Activated CD4-positive, CD25-positive, alpha-beta regulatory T cell treated with anti-CD3 and anti-CD28 coated beads, Interleukin-2, amount 50 U/mL, for 16 hours (primary cell): ENCODE measurements around the gene MRTFB.

Experiments
- DNase-seq: peaks from one replicate; pipeline ENCODE4 v3.0.0-alpha.2; 2020; ENCODE audit warnings: low read depth, low spot score

The MRTFB gene

GRCh38 chr16:14307059-14307526, 236.0 kb downstream of the MRTFB start:
- DNase-seq = no peak

- no peak for DNase-seq
Measured at GRCh38 chr16:14307527-14308367, 236.6 kb downstream of the MRTFB start.

GRCh38 chr16:14308368-14308723, 237.2 kb downstream of the MRTFB start:
- no peak for DNase-seq

DNA sequence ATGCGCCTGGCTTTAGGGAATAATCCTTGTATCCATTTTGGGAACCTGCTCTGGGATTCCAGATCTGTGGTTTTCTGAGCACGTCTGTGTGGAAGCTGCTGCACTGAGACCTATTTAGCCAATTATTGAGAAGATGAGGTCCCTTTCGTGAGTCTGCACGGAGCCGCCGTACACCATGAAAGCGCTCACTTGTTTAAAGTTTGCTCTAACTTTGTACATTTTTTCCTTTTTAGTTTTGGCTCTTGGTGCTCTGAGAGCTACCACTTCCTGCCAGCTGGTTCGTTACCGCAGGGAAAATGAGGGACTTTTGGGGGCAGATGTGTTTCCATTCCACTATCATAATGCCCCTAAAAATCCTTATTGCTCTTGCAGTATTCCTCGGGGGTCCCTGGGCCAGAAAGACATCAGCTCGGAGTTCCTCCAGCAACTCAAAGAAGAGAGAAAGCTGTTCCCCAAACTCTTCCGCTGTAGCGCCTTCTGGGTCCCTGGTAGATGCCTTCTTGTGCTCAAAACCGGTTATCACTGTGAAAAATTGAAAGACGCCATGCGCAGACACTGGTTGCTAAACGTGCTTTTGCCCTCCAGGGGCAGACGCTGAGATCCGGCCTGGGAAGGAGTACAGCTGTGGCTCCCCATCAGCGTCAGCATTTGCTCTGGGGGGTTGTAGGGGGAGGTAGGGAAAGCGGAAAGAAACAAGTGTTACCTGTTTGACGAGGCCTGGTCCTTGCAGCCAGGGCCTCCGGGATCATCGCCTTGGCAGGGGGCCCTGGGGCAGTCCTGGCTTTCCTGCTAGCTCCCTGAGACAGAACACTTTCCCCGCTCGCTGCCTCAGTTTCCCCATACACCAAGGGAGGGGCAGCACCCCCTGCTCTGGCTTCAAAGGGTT, 238.1 kb downstream of the MRTFB start:
- no peak for DNase-seq

- DNase-seq = no peak
Measured at GRCh38 chr16:14309906-14310305, 238.8 kb downstream of the MRTFB start.

- DNase-seq = no peak
Measured at GRCh38 chr16:14310519-14310991, 239.4 kb downstream of the MRTFB start.

- DNase-seq = no peak
Measured at GRCh38 chr16:14314116-14314515, 243.0 kb downstream of the MRTFB start.

DNA sequence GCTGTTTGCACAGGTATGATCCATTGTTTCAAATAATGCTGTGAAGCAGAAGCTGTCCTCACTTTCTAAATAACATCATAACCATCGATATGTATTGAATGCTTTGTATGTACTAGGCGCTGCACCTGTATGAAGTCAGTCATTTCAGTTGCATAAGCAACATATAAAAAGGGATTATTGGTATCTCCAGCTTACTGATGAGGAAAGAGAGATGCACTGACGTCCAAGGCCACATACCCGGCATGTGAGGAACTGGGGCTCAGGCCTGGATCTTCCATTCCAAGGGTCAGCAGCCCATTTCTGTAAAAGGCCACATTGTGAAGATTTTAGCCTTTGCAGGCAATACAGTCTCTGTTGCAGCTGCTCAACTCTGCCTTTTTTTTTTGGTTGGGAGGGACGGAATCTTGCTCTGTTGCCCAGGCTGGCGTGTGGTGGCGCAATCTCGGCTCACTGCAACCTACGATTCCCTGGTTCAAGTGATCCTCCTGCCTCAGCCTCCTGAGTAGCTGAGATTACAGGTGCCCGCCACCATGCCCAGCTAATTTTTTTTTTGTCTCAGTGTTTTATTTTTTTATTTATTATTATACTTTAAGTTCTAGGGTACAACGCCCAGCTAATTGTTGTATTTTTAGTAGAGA, 244.7 kb downstream of the MRTFB start:
- no peak for DNase-seq
